ENCODE measurements around the gene GOT1.

Gene GOT1

DNA sequence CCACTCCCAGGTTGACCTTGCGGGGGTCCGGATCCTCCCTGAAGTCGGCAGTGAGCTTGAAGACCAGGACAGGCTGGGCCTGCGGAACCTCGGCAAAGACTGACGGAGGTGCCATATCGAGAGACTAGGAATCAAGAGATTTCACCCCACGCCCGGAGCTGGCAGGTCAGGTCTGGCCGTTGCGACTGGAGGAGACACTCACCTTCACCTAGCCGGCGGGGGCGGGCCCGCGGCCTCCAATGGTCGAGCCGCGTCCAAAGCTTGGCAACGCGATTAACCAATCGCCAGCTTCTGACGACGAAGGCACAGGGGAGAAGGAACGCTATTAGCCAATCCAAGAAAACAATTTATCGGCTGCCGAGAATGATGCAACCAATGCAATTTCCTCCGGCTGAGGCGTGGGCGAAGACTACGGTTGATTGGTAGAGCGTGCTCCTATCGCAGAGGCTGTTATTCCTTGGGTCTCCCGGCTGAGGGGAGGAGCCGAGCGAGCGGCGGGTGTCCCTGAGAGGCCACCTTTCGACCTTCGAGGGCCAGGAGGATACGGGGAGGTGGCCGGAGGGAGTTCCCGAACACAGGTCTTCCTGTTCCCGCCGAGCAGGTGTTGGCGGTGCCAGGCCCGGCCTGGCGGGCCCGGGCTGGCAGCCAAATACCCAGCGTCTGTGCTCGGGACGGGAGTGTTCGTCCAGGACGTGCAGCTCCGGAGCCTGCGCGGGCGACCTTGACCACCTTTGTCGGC lies at the start of gene GOT1:
Gene GOT1, minus strand, starts transcription at position 174 of the 739 bp plus-strand sequence. Its CDS starts 59 bp downstream, at position 115.
- DNase-seq, result peak; percentile 59

DNA sequence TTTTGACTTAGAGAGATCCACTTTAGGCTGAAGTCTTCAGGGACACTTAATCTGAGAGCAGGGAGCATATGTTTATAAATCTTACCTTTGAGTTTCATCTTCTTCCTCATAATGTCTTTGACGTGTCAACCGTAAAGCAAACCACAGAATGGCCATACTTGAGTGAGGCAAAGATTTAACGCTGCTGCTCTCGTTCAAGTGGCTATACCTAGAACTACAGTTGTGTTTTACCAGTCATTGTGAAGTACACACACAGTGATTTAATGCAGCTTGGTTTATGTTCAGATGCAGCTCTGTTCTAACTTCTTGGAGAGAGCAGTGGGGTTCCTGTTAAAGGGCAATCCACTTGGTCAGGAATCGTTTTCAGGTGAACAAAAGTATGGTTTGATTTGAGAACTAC lies 39.9 kb upstream of the GOT1 start:
- no peak for DNase-seq

DNA sequence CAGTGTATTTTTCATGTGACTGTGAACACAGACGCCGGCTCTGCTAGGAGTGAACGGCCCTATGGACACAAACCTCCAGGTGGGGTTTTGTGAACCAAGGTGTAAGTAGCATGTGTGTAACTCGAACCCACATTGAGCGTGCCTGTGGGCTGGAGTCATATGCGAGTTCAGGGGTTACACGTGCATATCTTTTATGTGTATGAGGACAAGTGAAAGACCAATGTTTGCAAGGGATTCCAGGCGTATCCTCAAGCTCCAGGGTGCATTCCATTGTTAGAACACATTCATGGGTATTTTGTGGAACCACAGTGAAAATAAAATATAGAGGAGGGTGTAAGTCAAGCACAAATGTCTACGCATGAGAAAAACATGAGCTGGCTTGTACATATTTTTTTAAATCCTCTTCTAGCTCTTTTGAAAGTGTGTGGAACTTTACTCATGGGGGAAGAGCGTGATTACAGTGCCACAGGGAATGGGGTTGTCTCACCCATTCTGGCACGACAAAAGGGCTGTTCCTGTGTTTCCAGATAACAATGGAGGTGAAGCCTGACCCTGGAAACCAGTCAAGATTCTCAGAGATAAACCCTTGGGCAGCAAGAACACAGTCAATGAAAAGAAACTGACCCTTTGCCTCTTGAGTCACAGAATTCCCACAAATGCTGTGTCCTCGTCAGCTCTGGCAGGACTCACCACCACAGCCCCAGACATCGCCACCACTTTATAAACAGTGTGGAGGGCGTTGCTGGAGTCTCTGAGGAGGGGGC lies 37.0 kb upstream of the GOT1 start:
- DNase-seq, result no peak

DNA sequence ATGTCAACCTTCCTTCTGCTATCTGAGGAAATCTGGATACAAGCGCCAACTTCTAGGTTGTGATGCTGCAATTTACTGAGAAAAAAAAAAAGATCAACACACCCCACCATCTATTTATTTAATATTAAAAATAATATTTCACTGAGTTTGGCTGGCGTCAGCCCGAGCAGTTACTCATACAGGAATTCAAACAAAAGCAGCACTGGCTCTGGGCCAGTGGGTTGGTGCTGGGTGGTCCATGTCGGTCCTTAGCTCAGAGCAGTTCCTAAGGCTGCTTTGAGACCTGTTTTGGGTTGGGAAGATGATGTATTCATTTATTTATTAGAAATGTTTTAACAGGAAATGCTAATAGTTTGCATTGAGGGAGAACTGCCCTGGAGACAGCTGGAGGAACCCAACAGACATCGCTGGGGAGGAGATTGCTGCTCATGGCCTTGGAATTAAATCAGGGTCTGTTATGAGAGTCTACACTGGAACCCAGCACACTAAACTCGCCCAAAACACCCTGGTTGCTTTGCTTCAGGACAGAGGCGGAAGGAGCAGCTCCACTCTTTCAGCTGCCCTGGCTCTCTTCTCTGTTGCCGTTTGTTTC lies 36.3 kb upstream of the GOT1 start:
- no peak for DNase-seq

DNA sequence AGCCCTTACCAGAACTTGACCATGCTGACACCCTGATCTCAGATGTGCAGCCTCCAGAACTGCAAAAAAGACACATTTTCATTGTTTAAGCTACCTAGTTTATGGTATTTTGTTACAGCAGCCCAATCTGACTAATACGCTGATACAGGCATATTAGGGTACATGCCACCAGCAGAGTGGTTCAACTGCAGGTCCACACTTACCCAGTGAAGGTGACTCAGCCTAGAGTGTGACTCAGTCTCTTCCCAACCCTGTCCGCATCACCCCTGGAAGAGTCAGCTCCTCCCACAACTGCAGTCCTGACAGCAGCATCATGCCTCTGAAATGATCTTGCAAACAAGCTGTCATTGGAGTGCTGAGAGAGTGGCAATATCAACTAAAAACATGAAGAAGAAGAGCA lies 30.8 kb upstream of the GOT1 start:
- DNase-seq, result no peak

DNA sequence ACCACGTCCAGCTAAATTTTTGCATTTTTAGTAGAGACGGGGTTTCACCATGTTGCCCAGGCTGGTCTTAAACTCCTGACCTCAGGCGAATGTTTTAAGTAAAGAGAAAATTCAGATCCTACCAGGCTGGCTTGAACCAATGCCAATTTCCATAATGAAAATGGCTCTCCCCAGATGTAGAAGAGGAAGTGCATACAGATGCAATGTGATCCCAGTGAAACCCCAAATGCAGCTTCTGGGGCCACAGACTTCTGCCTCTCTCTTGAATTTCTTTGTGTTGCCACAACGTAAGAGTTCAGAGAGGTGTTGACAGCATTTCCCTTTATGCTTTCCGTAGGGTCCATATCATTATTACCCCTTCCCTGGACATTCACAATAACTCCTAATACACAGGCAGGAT lies 29.6 kb upstream of the GOT1 start:
- no peak for DNase-seq

DNA sequence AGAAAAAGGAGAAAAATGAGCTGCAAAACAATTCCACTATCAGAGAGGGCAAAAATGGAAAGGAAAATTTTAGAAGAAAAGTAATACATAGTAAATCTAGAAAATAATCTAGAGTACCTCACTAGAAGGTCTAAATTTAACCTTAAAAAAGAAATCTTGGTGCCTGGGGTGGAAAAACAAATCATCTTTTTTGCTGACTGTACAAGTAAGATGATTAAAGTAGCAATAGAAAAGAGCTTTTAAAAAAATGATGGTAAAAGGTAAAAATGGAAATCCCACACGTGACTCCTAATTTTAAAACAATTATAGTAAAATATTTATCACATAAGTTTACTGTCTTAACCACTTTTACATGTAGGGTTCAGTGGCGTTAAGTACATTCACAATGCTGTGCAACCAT lies 28.8 kb upstream of the GOT1 start:
- DNase-seq, result no peak

DNA sequence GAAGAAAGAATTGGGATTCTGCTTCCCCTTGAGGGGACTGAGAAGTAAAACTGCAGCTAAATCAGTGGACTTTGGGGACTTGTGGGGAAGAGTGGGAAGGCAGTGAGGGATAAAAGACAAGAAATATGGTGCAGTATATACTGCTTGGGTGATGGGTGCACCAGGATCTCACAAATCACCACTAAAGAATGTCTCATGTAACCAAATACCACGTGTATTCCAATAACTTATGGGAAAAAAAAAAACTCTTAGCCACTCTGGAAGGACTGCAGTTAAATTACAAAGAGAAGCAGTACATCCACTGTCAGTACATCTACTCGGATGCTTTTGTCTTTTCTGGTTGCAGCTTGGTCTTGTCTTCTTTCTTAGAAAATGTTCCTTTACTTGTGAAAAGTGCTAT lies 27.4 kb upstream of the GOT1 start:
- no peak for DNase-seq

DNA sequence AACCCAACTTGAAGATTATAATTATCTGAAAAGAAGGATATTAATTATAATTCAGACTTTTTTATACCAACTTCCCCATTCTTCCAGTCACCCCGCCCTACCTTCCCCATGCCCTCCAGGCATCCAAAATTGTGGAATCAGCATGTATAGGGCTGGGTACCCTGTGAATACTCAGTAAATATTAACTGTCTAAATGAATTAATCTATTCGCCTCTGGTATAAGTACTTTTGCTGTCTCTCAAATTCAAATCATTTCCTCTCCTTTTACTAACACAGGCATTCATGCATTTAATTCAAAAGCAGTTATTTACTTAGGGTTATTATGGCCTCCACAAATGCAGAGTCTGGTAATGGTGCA lies 26.5 kb upstream of the GOT1 start:
- no peak for DNase-seq

DNA sequence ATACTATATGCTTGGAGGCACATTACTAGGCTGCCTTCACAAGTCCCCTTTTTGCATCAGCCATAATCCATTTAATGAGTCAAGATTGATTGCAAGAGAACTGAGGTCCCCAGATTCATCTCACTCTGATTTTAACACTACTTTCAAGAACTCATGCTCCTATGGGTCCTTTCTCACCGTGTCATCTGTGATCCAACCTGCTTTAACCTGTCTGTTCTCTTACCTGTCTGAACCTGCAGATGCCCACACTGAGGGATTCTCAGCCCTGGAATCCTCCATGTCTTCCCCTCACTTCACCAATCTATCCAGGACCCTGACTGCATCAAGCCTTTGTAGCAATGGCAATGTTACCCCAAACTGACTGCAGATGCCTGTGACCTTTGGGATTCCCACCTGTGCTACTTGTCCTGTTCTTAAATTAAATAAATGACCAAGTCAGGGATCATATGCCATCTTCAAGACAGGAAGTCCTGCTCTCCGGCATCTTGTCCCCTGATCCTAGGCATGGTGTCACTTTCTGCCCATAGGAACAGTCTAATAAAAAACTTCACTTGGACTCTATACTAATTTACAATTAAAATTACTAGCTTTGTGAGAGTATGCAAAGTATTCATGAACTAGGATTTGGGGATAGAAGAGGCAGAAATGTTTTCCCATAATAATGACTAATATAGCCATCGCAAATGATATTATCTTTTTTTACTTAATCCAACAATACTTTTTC lies 25.9 kb upstream of the GOT1 start:
- DNase-seq, result no peak

DNA sequence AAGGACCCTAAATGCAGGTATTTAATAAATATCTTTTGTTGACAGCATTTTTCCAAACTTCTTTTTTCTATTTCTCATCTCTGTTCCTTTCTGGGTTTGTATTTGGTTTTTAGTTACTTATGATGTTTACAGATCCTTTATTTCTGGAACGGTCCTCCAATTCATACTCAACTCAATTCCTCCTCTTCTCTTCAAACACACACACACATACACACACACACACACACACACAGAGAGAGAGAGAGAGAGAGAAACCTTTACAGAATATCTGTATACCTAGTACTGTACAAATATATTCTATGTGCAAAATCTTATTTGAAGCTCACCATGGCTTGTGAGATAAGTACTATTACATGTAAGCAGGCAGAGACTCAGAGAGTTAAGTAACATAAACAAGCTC lies 21.6 kb upstream of the GOT1 start:
- DNase-seq, result no peak

DNA sequence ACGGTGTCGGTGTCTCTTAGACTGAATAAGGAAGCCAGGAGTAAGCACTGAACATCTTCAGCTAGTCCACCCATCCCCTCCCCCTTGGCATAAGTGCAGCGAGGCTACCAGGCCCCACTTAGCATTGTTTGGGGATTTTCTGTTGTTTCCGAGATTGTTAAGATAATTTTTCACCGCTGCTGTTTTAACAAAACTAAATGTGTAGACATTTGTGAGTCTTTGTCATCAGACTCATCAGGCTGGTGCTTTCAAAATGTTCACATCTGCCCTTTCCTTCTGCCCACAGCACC lies 21.0 kb upstream of the GOT1 start:
- no peak for DNase-seq

DNA sequence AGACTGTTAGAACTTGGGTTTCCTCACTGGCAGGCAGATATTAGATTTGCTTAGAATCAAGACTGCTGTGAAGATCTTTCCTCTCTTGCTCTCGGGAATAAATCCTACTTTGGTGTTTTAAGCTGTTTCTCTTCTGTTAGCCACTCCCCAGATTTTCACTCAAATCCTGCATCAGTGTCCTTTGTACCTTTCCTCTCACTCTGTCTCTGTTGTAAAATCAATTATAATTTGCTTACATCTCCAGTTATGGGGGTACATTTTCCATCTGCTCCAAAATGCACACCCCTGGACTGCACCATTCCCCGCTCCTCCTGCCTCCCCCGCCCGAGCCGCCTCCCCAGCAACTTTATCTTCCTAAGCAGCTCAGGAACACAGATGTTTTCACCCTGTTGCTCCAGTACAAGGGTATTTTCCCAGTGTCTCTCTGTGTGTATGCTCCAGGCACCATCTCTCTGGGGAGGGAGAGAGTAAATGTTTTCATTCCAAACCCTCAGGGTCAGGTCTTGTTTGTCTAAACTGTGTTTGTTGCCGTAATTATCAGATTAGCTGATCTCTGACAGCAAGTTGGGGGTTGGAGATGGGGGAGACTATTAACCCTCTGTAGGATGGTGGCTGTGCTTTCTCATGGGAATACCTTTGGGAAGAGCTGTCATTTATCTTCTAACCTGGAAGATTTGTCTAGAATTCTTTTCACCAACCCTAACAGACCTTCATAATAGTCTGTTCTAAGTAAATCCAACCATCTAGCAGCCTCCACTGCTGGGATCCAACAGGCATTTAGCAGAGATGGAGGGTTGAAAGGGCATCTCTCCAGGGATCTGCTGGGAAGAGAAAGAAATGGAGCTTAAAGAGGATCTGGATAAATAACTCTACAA lies 20.4 kb upstream of the GOT1 start:
- no peak for DNase-seq

DNA sequence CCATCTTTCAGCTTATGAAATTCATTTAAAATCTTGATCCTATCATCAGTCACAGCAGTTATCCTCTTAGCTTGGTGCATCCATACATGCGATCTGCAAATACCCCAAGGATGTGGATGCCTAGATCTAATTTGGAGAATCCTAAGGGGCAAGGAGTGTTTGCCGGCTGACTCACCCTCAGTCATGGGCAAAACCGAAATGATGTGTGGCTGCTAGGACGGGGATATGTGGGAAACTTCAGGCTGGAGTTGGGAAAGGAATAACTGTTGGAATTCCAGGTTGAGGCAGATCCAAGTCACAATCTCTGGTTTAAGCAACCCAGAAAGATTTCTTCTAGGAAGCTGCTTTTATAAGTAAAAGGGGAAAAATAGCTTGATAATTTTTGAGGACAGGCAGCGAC lies 19.7 kb upstream of the GOT1 start:
- DNase-seq, result no peak

DNA sequence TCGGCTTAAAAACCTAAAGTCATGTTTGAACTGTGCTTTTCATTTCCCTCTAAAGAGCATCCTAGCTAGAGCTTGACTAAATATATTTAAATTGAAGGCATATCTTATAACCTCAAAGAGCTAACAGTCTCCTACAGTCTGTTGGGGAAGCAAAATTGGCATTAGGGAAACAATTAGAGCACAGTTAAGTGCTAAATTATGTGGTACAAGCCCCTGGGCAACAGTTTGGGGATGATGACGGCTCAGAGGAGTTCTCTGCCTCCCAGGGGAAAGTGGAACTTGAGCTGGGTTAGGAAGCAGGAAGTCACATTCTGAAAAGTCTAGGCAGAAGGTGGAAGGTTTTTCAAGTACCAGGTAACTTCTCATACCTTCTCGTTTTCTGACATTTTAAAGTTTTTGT lies 18.6 kb upstream of the GOT1 start:
- no peak for DNase-seq

DNA sequence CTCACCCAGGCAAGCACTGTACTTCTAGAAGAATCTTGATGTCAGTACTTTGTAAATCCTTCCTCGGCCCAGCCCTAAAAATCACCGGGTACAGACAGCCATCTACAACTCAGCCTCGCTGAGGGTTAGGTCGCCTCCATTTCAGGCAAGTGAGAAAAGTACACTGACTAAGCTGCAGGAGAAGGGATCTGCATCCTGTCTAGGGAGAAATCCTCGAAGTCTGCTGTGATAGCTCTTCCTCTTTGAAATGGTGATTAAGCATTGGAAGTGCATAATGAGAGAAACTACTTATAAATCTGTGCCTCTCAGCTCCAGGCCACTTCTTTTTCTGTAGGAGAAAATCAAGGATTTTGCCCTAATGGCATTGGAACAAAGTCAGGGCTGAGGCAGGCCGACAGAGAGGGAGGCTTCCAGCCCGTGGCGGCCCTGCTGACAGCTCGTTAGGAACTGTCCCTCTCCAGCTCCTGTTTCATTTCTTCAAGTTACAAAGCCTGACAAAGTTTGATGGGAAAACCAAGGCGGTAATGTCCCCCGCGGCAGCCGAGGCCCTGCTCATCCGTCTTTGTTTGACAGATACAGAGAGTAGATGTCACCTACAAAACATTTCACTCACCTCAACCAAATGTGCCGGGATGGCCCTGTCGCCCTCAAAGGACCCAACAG lies 14.1 kb upstream of the GOT1 start:
- DNase-seq, result no peak

DNA sequence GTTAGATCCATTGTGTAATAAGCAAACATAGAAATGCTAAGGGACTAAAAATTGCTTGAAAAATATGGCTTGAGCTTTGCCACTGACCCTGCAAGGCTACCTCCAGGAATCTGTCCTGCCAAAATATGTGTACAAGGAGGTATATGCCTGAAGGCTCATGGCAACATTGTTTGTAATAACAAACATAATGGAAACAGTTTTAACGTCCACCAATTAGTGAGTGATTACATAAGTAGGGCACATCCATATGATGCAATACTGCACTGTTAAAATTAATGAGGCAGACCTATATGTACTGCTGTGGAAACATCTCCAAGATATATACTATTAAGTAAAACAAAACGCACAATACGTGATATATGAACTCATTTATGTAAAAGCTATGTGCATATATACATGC lies 13.1 kb upstream of the GOT1 start:
- no peak for DNase-seq

DNA sequence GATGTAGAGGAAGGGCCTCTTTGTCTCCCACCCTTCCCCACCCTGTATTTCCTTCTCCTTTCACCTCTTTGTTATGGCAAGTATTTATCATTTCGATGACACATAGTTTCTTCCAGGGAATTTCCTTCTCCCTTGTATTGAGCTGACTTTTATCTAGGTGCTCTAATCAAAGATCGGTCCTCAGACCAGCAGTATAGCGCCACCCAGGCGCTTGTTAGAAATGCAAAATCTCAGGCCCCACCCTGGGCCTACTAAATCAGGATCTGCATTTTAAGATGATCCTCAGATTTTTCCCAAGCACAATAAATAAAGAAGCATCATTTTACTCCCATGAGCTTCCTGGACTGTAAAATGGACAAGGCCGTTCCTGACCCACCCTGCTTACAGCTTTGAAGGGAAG lies 12.0 kb upstream of the GOT1 start:
- DNase-seq, result no peak

DNA sequence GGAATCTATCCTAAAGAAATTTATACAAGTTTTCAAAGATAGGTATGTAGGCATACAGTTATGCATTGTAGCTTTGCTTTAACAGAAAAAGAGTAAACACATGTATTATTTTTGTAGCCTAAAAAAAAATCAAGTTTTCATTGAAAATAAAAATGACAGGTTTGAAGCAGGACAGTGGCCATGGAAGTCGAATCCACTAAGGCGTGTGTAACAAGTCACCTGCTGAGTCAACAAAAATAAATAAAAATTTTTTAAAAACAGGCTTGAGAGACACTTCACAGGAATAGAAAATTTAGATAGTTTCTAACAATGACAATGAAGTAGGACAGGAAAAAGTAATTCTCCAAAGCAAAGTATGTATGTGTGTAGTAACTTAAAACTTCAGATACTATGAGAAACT lies 8.5 kb upstream of the GOT1 start:
- no peak for DNase-seq

DNA sequence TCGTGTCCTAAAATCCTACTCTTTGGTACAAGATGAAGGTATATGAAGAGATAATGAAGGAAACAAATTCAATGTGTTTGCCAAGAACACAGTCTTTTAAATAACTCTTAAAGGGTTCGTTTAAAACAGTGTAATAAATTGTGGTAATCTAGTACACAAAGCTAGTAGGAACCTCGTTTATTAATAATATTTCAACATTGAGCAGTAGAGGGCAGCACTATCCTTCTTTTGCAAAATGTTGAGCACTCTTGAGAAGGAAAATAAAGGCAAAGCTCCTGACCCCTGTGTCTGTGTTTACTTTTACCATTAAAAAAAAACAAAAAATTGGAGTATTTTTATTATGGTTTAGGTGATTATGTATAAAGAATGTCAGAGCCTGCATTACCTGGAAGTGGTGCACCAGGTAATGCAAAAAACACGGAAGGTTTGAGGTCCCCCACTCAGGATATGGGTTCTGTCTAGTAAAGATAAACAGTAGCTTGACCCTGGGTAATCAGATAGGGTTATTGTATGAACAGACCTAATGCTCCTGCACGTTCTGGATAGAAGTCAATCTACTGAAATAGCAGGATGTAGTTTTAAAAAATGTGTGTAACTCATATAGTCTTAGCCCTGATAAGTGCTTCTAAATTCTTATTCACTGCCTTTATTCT lies 5.7 kb upstream of the GOT1 start:
- no peak for DNase-seq

DNA sequence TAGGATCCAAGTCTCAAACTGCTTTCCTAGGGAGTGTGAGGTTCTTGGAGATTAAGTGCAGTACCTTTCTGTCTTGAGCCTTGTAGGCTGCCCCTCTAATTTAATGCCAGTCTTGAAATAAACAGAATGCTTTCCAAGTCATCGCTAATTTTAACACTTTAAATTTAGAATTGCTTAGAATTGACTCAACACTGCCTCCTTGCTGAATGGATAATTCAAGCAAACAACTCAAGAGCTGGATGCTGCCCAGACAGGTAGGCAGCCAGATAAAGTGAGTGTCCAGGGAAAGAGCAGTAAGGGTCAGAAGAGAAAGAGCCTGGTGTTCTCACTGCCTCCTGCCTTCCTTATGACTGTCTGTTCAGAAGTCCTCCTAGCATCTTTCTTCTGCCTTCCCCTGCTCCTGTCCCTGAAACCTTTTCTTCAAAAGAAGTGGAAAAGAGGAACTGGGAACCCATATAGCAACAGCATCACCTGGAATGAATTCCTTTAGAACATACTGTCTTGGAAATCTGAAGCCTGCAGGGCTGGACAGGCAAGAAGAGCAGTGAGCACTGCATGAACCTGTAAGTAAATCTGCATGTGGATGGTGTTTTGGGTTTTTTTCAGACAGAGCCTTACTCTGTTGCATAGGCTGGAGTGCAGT lies 3.1 kb upstream of the GOT1 start:
- no peak for DNase-seq

Measured in NCI-H524 treated with DMSO at 0.1 percent for 48 hours (cell line).